ENCODE data around the gene TRAF2.

- TF ChIP-seq CTCF (IDR thresholded peaks at IDR 0.05) (no peak), POLR2A (IDR thresholded peaks at IDR 0.05) (no peak)
Observed at GRCh38 chr9:136867917-136868316, 18.4 kb upstream of the TRAF2 start.
